ENCODE data around the gene TRIM24.

DNA sequence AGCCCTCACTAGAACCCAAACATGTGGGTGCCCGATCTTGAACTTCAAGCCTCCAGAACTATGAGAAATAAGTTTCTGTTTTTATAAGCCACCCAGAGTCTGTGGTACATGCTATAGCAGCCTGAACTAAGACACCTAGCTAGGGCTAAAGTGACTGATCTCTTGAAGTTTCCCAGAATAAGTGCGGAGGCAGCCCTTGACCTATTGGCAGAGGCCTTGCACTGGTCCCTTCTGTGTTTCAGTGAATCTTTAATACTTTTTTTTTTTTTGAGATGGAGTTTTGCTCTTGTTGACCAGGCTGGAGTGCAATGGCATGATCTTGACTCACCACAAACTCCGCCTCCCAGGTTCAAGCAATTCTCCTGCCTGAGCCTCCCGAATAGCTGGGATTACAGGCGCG is 156.0 kb downstream of the TRIM24 start:
- TF ChIP-seq, protein P1, sequence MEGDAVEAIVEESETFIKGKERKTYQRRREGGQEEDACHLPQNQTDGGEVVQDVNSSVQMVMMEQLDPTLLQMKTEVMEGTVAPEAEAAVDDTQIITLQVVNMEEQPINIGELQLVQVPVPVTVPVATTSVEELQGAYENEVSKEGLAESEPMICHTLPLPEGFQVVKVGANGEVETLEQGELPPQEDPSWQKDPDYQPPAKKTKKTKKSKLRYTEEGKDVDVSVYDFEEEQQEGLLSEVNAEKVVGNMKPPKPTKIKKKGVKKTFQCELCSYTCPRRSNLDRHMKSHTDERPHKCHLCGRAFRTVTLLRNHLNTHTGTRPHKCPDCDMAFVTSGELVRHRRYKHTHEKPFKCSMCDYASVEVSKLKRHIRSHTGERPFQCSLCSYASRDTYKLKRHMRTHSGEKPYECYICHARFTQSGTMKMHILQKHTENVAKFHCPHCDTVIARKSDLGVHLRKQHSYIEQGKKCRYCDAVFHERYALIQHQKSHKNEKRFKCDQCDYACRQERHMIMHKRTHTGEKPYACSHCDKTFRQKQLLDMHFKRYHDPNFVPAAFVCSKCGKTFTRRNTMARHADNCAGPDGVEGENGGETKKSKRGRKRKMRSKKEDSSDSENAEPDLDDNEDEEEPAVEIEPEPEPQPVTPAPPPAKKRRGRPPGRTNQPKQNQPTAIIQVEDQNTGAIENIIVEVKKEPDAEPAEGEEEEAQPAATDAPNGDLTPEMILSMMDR (IDR thresholded peaks at IDR 0.05; ENCODE audit: low read depth, low read length): no peak
- TF ChIP-seq, protein P2, sequence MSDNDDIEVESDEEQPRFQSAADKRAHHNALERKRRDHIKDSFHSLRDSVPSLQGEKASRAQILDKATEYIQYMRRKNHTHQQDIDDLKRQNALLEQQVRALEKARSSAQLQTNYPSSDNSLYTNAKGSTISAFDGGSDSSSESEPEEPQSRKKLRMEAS (IDR thresholded peaks at IDR 0.05; ENCODE audit: low read depth, low read length): no peak
- no peak for TF ChIP-seq POLR2A (IDR thresholded peaks at IDR 0.05; ENCODE audit: extremely low read depth, insufficient read length)
